Airway epithelial cell (primary cell): ENCODE results near the gene PTPRQ. TPM values are rescaled to one million over a fixed set of nuclear protein-coding genes. Genes with fewer than 3 reads are reported as not detected.

Experiments
- total RNA-seq: library from RNA; depleted of rRNA; stranded (reverse); fragments of >200 nt; gene quantifications from 2 replicates; pipeline ENCODE4 v1.2.3, GENCODE V29; 2015

Gene PTPRQ
- total RNA-seq, result under 0.01 TPM in 1 of 2 replicates, not detected in the other

GRCh38 chr12:80443974-80444666 is at the start of gene PTPRQ:
PTPRQ (plus strand) TSS chr12:80444235; CDS start chr12:80444346, 111 bp downstream.

GRCh38 chr12:80707126-80707829 is 263.2 kb downstream of the PTPRQ start, which contains the start of gene MYF6:
MYF6 (plus strand) TSS chr12:80707634; CDS start chr12:80707720, 86 bp downstream.

GRCh38 chr12:80716696-80717469 is 272.8 kb downstream of the PTPRQ start, which contains the start of gene MYF5:
MYF5 (plus strand) TSS chr12:80716912; CDS start chr12:80717064, 152 bp downstream.

